ENCODE results near the gene ASAP3. TPM values are rescaled to one million over a fixed set of nuclear protein-coding genes. Genes with fewer than 3 reads are reported as not detected.

ASAP3 gene
- total and polyA plus RNA-seq, 2 experiments from 2014 or later = 28.0 to 98.2 TPM

DNA sequence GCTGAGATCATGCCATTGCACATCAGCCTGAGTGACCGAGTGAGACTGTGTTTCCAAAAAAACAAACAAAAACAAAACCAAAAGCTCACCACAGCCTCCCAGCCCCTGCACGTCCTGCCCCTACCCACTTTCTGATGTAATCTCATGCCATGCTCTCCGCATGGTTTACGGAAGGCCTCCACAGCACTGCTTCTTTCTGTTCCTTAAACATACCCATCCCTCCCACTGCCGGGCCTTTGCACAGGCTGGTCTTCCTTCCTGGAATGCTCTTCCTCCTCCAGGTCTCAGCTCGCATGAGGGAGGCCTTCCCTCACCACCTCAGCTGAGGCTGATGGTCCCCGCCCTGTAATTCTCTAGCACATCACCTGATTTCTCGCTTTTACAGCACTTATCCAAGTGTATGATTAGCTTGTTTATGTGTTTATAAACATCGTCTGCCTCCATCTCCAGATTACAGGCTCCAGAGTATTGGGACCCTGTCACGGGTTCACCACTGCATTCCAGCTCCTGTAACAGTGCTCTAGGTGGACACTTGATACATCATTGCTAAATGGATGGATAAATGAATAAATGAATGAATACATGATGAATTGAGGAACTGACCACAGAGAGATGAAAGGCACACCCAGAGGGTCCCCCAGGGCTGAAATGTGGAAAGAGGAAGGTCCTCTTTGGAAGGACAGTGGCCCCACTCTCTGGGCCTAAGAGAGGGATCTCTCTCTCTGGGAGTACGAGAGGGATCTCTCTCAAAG is 81.5 kb downstream of the ASAP3 start:
- no peaks in the 10 kb centered on the region; the same call in 2 of the 3 replicates for H3K9me3 Mint-ChIP-seq
- DNase-seq (ENCODE audit: low spot score) (no peak), ATAC-seq (no peak)
- Histone ChIP-seq H3K4me2 (no peak overlapping the region), H3K27me3 (ENCODE audit: insufficient read depth) (peaks cover 97% of the 10 kb centered on the region), H3K27ac (ENCODE audit: low read depth) (no peak overlapping the region), H3K4me1 (ENCODE audit: insufficient read depth) (no peaks in the 10 kb centered on the region), H2AFZ (no peak overlapping the region), H3K36me3 (ENCODE audit: insufficient read depth) (no peaks in the 10 kb centered on the region), H3K9me2 (ENCODE audit: insufficient read depth) (no peaks in the 10 kb centered on the region), H4K20me1 (replicated peaks; ENCODE audit: insufficient read depth) (no peaks in the 10 kb centered on the region), H3K4me3 (no peak overlapping the region), H3K79me2 (replicated peaks; ENCODE audit: insufficient read depth) (no peaks in the 10 kb centered on the region), H3F3A (replicated peaks; ENCODE audit: low read depth) (no peaks in the 10 kb centered on the region)
- peaks cover 2% of the 10 kb centered on the region for H3K4me1 Mint-ChIP-seq
- TF ChIP-seq STAT1 (IDR thresholded peaks at IDR 0.05; ENCODE audit: unreplicated experiment) = no peak
- no peak for TF ChIP-seq ZNF114 (CRISPR knock-in tag; IDR thresholded peaks at IDR 0.05)
- no peak for TF ChIP-seq ZNF462 (CRISPR knock-in tag; IDR thresholded peaks at IDR 0.05)
- no peak for TF ChIP-seq POLR2AphosphoS5 (IDR thresholded peaks at IDR 0.05; ENCODE audit: low read depth)
- TF ChIP-seq, protein P1, sequence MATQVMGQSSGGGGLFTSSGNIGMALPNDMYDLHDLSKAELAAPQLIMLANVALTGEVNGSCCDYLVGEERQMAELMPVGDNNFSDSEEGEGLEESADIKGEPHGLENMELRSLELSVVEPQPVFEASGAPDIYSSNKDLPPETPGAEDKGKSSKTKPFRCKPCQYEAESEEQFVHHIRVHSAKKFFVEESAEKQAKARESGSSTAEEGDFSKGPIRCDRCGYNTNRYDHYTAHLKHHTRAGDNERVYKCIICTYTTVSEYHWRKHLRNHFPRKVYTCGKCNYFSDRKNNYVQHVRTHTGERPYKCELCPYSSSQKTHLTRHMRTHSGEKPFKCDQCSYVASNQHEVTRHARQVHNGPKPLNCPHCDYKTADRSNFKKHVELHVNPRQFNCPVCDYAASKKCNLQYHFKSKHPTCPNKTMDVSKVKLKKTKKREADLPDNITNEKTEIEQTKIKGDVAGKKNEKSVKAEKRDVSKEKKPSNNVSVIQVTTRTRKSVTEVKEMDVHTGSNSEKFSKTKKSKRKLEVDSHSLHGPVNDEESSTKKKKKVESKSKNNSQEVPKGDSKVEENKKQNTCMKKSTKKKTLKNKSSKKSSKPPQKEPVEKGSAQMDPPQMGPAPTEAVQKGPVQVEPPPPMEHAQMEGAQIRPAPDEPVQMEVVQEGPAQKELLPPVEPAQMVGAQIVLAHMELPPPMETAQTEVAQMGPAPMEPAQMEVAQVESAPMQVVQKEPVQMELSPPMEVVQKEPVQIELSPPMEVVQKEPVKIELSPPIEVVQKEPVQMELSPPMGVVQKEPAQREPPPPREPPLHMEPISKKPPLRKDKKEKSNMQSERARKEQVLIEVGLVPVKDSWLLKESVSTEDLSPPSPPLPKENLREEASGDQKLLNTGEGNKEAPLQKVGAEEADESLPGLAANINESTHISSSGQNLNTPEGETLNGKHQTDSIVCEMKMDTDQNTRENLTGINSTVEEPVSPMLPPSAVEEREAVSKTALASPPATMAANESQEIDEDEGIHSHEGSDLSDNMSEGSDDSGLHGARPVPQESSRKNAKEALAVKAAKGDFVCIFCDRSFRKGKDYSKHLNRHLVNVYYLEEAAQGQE (IDR thresholded peaks at IDR 0.05; ENCODE audit: unreplicated experiment) = no peak
- no peak for TF ChIP-seq JUNB (IDR thresholded peaks at IDR 0.05; ENCODE audit: unreplicated experiment)
- TF ChIP-seq NANOG (IDR thresholded peaks at IDR 0.05; ENCODE audit: borderline replicate concordance) = no peak
- TF ChIP-seq ZNF331 (CRISPR knock-in tag; IDR thresholded peaks at IDR 0.05; ENCODE audit: low read depth) = no peak
- TF ChIP-seq ETS1 (IDR thresholded peaks at IDR 0.05) = no peak
- TF ChIP-seq CTCF (conservative IDR thresholded peaks at IDR 0.05; ENCODE audit: low read depth in 2 of 2) = no peak
- TF ChIP-seq EZH2 (IDR thresholded peaks at IDR 0.05; ENCODE audit: low read depth, unreplicated experiment) = no peak
- TF ChIP-seq EZH2phosphoT487 (IDR thresholded peaks at IDR 0.05; ENCODE audit: unreplicated experiment) = no peak
- no peak for TF ChIP-seq CREB1 (CRISPR knock-in tag; IDR thresholded peaks at IDR 0.05; ENCODE audit: low read depth)
- no peak overlapping the region for H3K4me3 Mint-ChIP-seq
- H3K27ac Mint-ChIP-seq = no peak overlapping the region
- H3K27me3 Mint-ChIP-seq (ENCODE audit: insufficient read depth, low read depth, poor library complexity) = peaks cover 55% of the 10 kb centered on the region
- H3K36me3 Mint-ChIP-seq (ENCODE audit: low read depth) = no peaks in the 10 kb centered on the region
